ENCODE data around the gene RSPH1.

DNA sequence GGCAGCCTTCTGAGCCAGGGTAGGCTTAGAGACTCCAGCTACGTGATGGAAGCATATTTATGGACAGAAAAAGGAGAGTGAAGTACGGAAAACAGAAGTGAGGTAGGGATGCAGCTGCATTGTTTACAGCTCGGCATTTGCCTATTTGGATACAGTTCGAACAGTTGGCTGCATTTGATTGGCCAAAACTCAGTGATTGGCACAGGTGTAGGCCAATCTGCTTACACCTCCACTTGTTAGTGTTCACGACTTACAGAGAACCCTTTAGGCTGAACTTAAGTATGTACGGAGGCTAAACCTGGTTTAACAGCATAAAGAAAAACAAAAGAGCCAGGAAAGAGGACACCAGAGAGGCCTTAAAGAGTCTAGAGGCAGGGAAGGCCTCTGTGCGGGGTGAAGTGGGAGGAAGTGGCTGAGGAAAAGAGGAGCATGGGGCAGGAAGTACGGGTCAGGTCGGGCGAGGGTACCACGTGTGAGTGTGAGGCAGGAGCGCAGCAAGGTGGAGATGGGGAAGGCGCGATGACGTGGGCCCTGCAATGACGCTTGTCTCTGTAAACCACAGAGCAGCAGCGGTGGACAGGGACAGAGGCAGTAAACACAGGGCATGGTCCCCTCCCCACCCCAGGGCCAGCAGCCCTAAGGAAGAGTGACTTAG is 32.0 kb downstream of the RSPH1 start:
- TF ChIP-seq, protein P1, sequence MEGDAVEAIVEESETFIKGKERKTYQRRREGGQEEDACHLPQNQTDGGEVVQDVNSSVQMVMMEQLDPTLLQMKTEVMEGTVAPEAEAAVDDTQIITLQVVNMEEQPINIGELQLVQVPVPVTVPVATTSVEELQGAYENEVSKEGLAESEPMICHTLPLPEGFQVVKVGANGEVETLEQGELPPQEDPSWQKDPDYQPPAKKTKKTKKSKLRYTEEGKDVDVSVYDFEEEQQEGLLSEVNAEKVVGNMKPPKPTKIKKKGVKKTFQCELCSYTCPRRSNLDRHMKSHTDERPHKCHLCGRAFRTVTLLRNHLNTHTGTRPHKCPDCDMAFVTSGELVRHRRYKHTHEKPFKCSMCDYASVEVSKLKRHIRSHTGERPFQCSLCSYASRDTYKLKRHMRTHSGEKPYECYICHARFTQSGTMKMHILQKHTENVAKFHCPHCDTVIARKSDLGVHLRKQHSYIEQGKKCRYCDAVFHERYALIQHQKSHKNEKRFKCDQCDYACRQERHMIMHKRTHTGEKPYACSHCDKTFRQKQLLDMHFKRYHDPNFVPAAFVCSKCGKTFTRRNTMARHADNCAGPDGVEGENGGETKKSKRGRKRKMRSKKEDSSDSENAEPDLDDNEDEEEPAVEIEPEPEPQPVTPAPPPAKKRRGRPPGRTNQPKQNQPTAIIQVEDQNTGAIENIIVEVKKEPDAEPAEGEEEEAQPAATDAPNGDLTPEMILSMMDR (IDR thresholded peaks at IDR 0.05; ENCODE audit: low read depth, low read length, poor library complexity, severe bottlenecking) = no peak
- TF ChIP-seq EZH2phosphoT487 (IDR thresholded peaks at IDR 0.05; ENCODE audit: borderline replicate concordance, low read length) = no peak
